Middle frontal gyrus (tissue), 1 donor: ENCODE data around the gene VCPKMT.

ENCODE experiments used
- DNase-seq: peaks from one replicate; pipeline ENCODE4 v3.0.0-alpha.2; 2015; ENCODE audit warnings: low spot score; ENCODE audit errors: extremely low spot score

Gene VCPKMT

DNA sequence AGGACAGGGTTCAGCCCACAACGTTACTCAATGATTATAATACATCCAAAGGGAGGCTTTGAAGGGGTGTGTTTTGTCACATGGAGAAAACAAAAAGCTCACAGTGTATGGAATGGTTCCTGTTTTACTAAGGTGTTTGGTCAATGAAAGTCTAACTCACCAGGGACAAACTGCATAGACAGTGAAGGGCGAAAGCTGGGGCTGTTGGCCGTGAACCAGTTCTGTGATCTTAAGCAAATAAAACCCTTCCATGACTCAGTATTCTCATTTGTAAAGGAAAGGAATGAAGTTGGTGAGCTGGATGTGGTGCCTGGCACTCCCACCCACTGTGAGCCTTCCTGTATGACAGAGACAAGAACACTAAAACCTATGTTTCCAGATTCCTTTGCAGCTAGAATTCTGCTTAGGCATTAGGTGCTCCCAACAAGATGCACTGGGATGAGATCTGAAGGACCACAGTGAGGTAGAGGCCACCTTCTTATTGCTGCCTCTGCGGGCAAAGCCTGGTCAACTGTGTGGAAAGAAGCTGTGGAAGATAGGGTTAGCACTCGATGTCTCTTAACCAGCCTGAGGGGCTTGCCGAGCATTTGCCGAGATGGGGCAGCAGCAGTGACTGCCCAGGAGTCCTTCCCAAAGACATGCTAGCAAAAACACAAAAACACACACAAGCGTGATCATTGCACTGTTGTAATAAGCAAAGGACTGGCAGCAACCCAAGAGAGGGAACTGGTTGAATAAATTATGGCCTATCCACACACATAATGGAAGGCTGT is 48.5 kb downstream of the VCPKMT start:
- DNase-seq: no peak

DNA sequence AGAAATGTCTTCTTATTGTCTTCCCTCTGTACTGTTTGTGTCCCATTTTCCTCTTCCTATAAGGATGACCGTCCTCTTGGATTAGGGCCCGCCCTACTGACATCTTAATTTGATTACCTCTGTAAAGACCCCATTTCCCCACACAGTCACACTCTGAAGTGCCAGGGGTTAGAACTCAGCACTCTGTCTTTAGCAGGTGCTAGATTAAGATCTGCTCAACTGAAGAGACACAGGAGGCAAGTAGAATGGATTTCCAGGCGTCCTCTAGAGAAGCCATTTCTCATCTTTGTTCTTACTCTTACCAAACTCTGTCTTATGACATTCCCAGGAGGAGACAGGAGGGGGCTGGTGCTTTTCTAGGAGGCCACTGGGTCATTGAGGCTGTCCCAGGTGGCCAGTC is 50.8 kb downstream of the VCPKMT start:
- no peak for DNase-seq

DNA sequence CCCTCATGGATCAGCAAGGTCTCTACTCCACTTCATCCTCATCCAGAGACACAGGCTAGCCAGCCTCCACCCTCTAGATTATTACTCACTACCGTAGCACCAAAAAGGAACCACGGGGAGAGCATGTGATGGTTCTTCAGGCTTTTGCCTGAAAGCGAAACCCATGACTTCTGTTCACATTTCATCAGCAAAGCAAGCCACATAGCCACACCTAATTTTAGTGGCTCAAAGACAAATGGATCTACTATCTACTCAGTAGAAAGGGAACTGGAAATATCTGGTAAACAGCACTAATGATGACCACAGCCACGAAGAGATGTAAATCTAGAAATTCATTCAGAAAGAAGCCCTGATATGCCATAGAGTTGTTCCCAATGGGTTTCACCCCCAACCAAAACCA is 51.4 kb downstream of the VCPKMT start:
- no peak for DNase-seq

DNA sequence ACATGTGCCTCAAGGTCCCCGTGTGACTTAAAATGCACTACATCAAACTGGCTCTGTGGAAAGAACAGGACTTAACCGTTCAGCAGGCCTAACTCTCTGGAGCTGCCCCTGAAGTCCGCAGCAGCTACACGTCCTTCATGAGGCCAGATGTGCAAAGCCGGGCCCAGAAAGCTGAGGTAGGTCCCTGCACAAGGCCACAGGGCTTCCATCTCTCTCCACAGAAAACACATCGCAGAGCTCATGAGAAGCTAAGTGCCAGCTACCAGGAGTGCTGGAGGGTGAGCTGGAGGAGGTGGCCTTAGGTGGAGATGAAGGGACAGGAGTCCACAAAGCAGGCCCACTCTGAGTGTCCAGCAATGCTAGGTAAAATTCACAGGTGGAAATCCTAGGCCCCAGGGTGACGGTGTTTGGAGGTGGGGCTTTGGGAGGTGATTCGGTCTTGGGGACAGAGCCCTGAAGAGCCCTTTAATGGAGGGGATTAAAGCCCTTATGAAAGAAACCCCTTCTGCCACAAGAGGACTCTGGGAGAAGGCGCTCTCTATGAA is 52.4 kb downstream of the VCPKMT start:
- no peak for DNase-seq

DNA sequence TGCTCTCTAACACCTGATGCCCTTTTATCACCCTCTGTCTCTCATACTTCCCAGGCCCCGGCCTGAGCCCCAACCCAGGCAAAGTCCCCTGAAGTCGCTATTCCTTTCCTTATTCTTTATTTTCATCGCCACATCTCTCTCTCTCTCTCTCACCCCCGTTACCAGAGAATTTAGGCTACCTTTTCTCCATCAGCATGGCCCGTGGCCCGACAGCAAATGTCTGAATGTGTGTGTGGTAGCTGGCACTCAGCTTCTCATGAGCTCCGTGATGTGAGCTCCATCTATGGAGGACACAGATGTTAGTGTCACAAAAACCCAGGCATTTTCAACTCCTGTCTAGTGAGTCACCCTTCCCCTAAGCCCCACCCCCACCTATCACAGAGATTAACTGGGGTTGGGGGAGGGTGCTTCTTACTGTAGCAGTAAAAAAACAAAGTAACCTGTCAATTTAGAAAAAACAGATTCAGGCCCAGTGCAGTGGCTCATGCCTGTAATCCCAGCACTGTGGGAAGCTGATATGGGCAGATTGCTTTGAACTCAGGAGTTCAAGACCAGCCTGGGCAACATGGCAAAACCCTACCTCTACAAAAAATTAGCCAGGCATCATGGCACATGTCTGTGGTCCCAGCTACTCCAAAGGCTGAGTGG is 53.8 kb downstream of the VCPKMT start:
- DNase-seq: no peak

DNA sequence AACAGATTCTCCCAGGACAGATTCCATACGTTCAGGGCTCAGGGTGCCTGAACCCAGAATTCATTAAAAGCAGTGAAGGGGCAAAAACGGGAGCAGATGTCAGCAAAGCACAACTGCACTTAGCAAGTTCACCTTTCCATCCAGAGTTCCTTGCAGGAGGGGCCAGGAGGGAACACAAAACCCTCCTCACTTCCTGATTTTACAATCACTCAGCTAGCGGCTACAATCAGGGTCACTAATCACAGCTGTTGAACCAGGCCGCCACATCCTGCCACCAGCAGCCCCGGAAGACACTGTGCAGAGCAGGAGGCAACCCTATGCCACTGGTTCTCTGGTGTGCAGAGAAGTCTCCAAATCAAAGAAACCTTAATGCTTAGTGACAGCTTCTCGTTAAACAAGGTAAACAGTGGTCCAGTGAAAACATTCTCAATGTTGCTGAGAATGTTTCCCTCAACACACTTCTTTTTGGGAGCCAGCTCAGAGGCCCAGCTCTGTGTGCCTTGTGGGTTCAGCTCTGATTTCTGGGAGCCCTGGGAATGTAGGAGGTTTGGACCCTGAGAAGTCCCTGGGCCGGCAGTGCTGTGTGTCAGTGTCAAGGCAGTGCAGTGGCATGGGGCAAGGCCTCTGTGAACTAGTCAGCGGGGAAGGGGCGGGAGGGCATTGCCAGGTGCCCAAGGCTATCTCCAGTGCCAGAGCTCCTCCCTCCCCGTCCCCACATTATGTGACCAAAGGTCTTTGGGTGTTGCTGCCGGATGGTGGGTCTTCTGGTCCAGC is 54.5 kb downstream of the VCPKMT start:
- no peak for DNase-seq

DNA sequence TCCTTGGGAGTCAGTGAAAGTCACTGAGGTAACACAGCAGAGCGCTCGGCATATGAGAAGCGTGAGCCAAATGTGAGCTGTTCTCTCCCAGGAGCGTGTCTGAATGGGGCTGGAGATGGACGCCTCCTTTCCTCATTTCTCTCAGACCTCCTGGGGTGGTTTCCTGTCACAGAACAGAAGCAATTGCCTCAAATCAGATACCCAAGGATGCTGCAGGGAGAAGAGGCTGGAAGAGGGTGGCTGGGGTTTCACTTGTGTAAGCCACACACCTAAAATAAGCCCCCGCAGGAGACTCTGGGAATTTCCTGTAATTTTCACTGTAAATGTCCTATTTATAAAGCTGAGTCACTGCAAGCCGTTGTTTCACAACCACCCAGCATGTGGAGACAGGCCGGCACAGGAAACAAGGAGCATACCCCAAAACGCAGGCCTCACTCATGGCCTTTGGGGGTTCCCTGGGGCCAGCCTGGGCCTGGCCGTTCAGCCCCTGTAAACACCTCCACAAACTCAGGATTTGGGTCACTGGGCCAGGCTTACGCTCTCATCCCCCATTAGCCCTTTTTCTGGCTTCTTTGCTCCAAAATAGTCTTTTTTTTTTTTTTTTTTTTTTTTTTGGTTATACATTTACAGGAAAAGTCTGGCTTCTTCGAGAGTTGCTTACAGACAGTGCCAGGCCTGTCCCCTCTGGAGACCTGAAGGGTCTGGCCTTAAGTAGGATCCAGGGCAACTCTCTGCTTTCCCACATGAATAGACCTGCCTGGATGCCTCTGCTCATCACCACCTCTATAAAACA is 55.3 kb downstream of the VCPKMT start:
- DNase-seq: no peak

DNA sequence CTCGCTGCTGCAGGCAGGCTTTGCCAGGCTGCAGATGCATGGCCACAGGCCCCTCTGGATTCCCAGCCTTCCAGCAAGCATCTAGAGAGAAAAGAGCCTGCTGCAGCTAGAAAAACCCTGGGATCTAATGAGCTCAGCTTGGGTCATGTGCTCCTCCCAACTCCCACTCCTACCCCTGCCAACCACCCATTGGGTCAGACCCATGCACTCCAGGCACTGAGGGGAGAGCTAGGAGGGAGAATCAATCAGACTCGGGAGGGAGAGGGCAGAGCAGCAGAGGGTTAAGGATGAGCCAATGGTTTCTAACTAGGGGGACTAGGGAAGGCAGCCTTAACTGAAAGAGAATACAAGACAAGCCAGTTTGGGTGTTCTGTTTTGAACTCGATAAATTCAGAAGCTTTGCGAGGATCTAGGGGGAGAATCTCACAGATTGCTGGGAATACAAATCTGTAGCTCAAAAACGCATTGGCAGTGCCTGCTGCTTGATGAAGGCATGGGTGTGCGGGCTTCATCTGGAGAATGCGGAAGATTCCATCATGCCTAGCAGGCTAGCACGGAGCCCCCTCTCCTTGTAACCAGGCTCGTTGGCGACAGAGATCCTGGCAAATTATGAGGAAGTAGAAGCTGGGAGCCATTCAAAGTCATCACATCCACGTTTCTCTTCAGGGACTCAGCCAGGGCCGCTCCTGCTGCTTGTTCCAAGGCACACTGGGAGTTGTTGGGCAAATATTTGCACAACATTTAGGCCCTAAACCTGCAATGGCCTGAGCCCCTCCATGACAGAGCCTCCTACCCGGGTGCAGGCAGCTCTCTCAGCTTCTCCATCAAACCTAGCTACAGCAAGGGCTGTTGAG is 56.4 kb downstream of the VCPKMT start:
- DNase-seq: no peak
